GM06990 (cell line): ENCODE measurements around the gene CDS1.

Source experiments
- DNase-seq: peaks from one replicate; pipeline ENCODE4 v3.0.0-alpha.2; 2011; ENCODE audit not compliant: insufficient read length; ENCODE audit errors: extremely low read depth
- H3K27me3 ChIP-seq: replicated peaks from 2 replicates; pipeline ENCODE4 v1.6.0; 2011; ENCODE audit warnings: low read length; ENCODE audit not compliant: control insufficient read depth, insufficient read depth
- H3K36me3 ChIP-seq: 2 replicates; pipeline ENCODE4 v1.5.1; 2011; ENCODE audit warnings: low read length; ENCODE audit not compliant: control insufficient read depth, insufficient read depth
- H3K4me3 ChIP-seq: replicated peaks from 2 replicates; pipeline ENCODE4 v1.5.1; 2011; ENCODE audit warnings: low read depth, mild to moderate bottlenecking, control low read depth, low read length
- TF ChIP-seq, protein P1 (sequence below): IDR thresholded peaks from 2 replicates; pipeline ENCODE4 v1.5.1; 2011; ENCODE audit warnings: low read length, control low read depth, mild to moderate bottlenecking, inconsistent platforms; ENCODE audit not compliant: insufficient read depth, poor library complexity, severe bottlenecking

The CDS1 gene

DNA sequence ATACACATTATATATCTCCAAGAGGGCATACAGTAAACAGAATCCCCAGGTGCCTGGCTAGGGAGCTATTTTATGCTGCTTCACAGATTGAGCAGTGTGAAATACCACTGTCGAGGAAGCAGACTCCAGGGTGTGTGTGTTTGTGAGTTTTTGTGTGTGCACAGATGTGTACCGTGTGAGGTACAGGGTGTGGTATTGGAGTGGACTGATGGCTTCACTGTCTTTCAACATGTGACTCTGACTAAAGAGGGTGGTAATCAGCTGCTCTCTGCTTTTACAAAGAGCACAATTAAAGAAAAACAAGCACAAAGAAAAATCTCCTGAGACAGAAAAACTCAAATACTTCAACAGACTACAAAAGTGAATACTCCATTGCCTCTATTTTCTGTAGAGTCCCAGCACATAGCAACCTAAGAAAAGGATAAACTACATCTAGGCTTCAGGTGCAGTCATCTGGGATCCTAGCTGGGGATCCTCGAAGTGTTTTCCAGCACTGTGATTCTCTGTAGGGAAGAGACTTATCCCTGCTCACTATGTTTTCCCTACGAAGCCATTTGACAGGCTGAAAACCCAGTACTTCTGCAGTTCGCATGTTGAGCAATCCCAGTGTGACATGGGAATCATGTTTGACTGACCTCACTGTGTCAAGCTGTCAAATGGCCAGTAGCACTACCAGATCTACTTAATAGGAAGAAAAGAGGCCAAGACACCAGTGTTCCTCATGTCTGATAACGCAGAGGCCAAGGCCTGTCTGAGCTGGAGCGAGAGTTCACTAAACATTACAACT, 100.3 kb downstream of the CDS1 start:
- no peak for DNase-seq
- TF ChIP-seq, protein P1, sequence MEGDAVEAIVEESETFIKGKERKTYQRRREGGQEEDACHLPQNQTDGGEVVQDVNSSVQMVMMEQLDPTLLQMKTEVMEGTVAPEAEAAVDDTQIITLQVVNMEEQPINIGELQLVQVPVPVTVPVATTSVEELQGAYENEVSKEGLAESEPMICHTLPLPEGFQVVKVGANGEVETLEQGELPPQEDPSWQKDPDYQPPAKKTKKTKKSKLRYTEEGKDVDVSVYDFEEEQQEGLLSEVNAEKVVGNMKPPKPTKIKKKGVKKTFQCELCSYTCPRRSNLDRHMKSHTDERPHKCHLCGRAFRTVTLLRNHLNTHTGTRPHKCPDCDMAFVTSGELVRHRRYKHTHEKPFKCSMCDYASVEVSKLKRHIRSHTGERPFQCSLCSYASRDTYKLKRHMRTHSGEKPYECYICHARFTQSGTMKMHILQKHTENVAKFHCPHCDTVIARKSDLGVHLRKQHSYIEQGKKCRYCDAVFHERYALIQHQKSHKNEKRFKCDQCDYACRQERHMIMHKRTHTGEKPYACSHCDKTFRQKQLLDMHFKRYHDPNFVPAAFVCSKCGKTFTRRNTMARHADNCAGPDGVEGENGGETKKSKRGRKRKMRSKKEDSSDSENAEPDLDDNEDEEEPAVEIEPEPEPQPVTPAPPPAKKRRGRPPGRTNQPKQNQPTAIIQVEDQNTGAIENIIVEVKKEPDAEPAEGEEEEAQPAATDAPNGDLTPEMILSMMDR: no peak
- H3K4me3 ChIP-seq: no peak overlapping the region
- no peaks in the 10 kb centered on the region for H3K36me3 ChIP-seq
- H3K27me3 ChIP-seq: no peaks in the 10 kb centered on the region; the same call in 1 of the 2 replicates

DNA sequence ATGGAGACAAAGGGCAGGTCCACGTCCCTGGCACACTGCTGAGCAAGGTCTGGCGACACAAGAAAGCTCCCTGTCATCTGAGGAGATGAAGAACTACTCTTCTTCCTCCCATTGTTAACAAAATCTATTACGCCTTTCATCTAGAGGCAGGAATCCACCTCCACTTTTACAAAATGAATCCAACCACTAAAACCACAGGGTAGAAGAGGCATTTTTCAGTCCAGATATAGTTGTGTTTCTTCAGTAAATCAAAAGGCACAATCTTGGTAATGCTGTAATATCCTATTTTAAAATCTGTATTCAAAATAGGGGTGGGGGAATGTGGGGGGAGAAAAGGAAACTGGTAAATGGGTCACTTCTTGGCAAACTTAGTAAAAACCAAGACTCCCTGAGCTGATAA, 101.4 kb downstream of the CDS1 start:
- TF ChIP-seq, protein P1: no peak
- H3K27me3 ChIP-seq: no peaks in the 10 kb centered on the region; the same call in 1 of the 2 replicates
- DNase-seq: no peak
- no peaks in the 10 kb centered on the region for H3K36me3 ChIP-seq
- H3K4me3 ChIP-seq: no peak overlapping the region

DNA sequence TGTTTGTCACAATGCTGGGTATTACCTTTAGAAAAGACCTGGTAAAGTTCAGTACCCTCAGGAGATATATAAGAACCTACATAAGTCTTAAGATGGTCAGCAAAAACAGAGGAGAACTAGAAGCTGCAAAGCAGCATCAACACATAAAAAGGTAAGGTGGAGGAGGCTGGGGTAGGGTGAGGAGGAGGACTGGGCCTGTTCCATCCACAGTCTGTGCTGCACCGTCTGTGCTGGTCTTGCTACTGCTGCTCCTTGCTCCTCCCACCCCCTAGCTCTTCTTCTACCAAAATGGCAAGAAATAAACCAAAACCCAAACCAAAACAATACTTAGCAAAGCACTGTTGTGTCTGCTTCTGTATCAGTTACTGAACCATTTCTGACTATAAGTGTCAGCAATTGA, 102.2 kb downstream of the CDS1 start:
- Histone ChIP-seq H3K36me3 (no peaks in the 10 kb centered on the region), H3K4me3 (no peak overlapping the region), H3K27me3 (no peaks in the 10 kb centered on the region; the same call in 1 of the 2 replicates)
- TF ChIP-seq, protein P1: no peak
- no peak for DNase-seq

DNA sequence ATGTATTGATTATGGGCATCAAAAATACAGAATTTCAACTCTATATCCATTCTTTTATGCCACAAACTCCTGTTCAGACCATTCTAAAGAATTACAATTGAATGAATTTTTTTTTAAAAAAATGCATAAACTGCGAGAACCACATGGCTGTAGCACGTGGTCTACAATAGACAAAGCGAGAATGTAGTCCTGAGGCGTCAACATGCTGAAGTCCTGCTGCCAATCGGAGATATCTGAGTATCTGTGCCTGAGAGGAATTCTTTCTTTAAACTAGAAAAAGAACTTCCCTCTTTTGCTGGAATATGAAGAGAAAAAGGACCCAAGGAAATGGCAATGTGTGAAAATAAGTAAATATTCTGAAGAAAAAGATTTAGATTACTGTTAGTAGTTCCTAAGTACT, 105.7 kb downstream of the CDS1 start:
- Histone ChIP-seq H3K36me3 (no peaks in the 10 kb centered on the region), H3K27me3 (no peaks in the 10 kb centered on the region), H3K4me3 (no peak overlapping the region)
- no peak for DNase-seq
- TF ChIP-seq, protein P1: no peak

DNA sequence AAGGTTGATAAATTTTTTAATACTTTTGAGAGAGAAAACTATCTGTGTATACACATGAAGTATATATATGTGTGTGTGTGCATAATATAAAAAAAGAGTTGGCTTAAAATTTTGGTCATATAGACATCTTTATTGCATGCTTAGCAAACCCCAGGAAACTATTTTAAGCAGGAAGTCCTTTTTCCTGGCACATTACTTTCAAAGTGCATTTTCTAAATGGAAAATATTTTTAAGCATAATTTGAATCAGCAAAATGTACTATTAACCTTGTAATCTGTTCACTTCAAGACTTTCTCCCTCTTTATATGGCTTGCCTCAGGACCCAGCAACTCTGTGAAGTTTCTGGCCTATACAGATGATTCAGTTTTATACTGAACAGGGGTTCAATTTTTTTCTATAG, 106.3 kb downstream of the CDS1 start:
- Histone ChIP-seq H3K27me3 (no peaks in the 10 kb centered on the region), H3K4me3 (no peak overlapping the region), H3K36me3 (no peaks in the 10 kb centered on the region)
- TF ChIP-seq, protein P1: no peak
- DNase-seq: no peak
